ENCODE results near the gene TLK2. TPM values are rescaled to one million over a fixed set of nuclear protein-coding genes. Genes with fewer than 3 reads are reported as not detected.

The TLK2 gene
- polyA plus RNA-seq, 1 of the 3 experiments (the other 2 are of a cell fraction) = 51.9 TPM

DNA sequence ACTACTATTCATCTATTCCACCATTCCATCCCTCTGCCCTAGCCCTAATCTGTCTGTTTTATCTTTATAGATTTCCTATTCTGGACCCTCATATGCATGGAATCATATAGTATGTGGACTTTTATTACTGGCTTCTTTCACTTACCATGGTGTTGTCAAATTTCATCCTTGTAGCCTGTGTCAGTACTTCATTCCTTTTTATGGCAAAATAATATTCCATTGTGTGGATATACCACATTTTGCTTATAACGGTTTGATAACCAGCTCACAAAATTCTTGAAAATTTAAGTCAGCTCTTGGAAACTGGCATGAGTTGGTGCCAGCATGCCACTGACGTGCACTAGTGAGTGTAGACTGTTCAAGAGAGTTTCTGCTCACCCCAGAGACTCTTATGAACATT is 118.5 kb downstream of the TLK2 start:
- Histone ChIP-seq H3K4me3 (ENCODE audit: low read depth in 2 of 2, low read length in 1 of 2) (no peak overlapping the region), H3K4me1 (ENCODE audit: control insufficient read depth in 1 of 2, insufficient read depth in 2 of 2, low read depth in 1 of 2, low read length in 1 of 2) (no peaks in the 10 kb centered on the region; a peak in 1 of 4 replicates), H3F3A (replicated peaks; ENCODE audit: insufficient read depth) (peaks cover 6% of the 10 kb centered on the region), H3K36me3 (replicated peaks in 1 of 2; ENCODE audit: control insufficient read depth in 1 of 2, insufficient read depth in 2 of 2, low read length in 1 of 2) (peaks cover 56 to 71% of the 10 kb centered on the region in 2 experiments), H3K9me3 (0 out of 2 replicates have a peak, but pooled peaks cover 3% of the 10 kb centered on the region), H3K27ac (ENCODE audit: low read depth in 2 of 2, low read length in 1 of 2) (no peak overlapping the region), H3K79me2 (ENCODE audit: insufficient read depth) (peaks cover 29% of the 10 kb centered on the region), H3K27me3 (ENCODE audit: insufficient read depth) (no peaks in the 10 kb centered on the region), H4K20me1 (ENCODE audit: insufficient read depth) (no peaks in the 10 kb centered on the region), H3K9ac (no peak overlapping the region), H3K9me2 (no peaks in the 10 kb centered on the region), H2AFZ (ENCODE audit: low read depth) (no peak overlapping the region), H3K4me2 (no peak overlapping the region)
- CTCF ChIA-PET = no interaction called here
- no peak for TF ChIP-seq FOSL2 (IDR thresholded peaks at IDR 0.05; ENCODE audit: borderline replicate concordance, low read depth)
- TF ChIP-seq RFX5 (IDR thresholded peaks at IDR 0.05; ENCODE audit: low read length) = no peak
- no peak for TF ChIP-seq SMC3 (IDR thresholded peaks at IDR 0.05; ENCODE audit: low read depth, low read length)
- WGBS (ENCODE audit: low lambda C conversion rate) = 94% methylated on average over 2 of the region's 2 CpGs
- DNase-seq = no peak
- POLR2A ChIA-PET = no interaction called here

DNA sequence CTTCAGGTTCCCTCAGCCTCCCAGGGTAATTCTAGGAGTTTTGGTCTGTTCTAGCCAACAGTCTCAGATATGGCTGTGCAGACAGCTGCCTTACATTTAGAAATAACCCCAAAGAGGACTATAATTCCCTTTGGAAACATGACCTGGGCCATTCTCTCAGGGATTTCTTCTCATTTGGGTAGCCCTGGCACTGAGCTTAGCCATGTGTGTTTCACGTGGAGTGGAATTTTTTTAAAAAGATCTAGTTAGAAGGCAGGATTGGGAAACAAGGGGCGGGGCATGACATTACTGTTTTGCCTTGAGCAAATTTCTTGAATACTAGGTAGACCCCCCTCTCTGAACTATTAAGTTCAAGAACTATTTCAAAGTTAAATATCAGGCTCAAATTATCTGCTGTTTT is 119.3 kb downstream of the TLK2 start:
- 100% methylated on average over 2 of the region's 2 CpGs for WGBS (ENCODE audit: low lambda C conversion rate)
- POLR2A ChIA-PET = no interaction called here
- CTCF ChIA-PET = no interaction called here

More for the DNA sequence above, 119.3 kb downstream of the TLK2 start:
- TF ChIP-seq EP300 (IDR thresholded peaks at IDR 0.05; ENCODE audit: borderline replicate concordance in 1 of 2, low read depth in 1 of 2, low read length in 1 of 2) (no peak), RCOR1 (IDR thresholded peaks at IDR 0.05; ENCODE audit: low read length) (no peak), FOSL2 (IDR thresholded peaks at IDR 0.05; ENCODE audit: borderline replicate concordance, low read depth) (no peak), TCF12 (IDR thresholded peaks at IDR 0.05) (no peak), RAD21 (IDR thresholded peaks at IDR 0.05; ENCODE audit: low read length) (no peak), RFX5 (IDR thresholded peaks at IDR 0.05; ENCODE audit: low read length) (no peak), TEAD4 (IDR thresholded peaks at IDR 0.05; ENCODE audit: borderline replicate concordance, insufficient read depth) (no peak), USF1 (IDR thresholded peaks at IDR 0.05; ENCODE audit: borderline replicate concordance, low read depth) (no peak), FOXM1 (IDR thresholded peaks at IDR 0.05; ENCODE audit: low read depth) (no peak), JUND (IDR thresholded peaks at IDR 0.05) (no peak), POLR2AphosphoS5 (IDR thresholded peaks at IDR 0.05; ENCODE audit: low read depth, low read length) (no peak), NFIC (IDR thresholded peaks at IDR 0.05; ENCODE audit: borderline replicate concordance) (no peak)
- TF ChIP-seq, protein P1, sequence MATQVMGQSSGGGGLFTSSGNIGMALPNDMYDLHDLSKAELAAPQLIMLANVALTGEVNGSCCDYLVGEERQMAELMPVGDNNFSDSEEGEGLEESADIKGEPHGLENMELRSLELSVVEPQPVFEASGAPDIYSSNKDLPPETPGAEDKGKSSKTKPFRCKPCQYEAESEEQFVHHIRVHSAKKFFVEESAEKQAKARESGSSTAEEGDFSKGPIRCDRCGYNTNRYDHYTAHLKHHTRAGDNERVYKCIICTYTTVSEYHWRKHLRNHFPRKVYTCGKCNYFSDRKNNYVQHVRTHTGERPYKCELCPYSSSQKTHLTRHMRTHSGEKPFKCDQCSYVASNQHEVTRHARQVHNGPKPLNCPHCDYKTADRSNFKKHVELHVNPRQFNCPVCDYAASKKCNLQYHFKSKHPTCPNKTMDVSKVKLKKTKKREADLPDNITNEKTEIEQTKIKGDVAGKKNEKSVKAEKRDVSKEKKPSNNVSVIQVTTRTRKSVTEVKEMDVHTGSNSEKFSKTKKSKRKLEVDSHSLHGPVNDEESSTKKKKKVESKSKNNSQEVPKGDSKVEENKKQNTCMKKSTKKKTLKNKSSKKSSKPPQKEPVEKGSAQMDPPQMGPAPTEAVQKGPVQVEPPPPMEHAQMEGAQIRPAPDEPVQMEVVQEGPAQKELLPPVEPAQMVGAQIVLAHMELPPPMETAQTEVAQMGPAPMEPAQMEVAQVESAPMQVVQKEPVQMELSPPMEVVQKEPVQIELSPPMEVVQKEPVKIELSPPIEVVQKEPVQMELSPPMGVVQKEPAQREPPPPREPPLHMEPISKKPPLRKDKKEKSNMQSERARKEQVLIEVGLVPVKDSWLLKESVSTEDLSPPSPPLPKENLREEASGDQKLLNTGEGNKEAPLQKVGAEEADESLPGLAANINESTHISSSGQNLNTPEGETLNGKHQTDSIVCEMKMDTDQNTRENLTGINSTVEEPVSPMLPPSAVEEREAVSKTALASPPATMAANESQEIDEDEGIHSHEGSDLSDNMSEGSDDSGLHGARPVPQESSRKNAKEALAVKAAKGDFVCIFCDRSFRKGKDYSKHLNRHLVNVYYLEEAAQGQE (IDR thresholded peaks at IDR 0.05; ENCODE audit: low read depth, low read length) = no peak
- H3K79me2 ChIP-seq (ENCODE audit: insufficient read depth) = peaks cover 35% of the 10 kb centered on the region
- H3K36me3 ChIP-seq (replicated peaks in 1 of 2; ENCODE audit: control insufficient read depth in 1 of 2, insufficient read depth in 2 of 2, low read length in 1 of 2) = peaks cover 62 to 79% of the 10 kb centered on the region in 2 experiments
- no peak for DNase-seq
- no peaks in the 10 kb centered on the region for H4K20me1 ChIP-seq (ENCODE audit: insufficient read depth)
- H3F3A ChIP-seq (replicated peaks; ENCODE audit: insufficient read depth) = peaks cover 4% of the 10 kb centered on the region
- H2AFZ ChIP-seq (ENCODE audit: low read depth) = no peak overlapping the region
- H3K9me3 ChIP-seq = 0 out of 2 replicates have a peak, but pooled peaks cover 3% of the 10 kb centered on the region
- no peak overlapping the region for H3K9ac ChIP-seq
- no peaks in the 10 kb centered on the region for H3K27me3 ChIP-seq (ENCODE audit: insufficient read depth)
- H3K9me2 ChIP-seq = no peaks in the 10 kb centered on the region
- H3K4me2 ChIP-seq = no peak overlapping the region
- H3K4me3 ChIP-seq (ENCODE audit: low read depth in 2 of 2, low read length in 1 of 2) = no peak overlapping the region
- H3K27ac ChIP-seq (ENCODE audit: low read depth in 2 of 2, low read length in 1 of 2) = no peak overlapping the region
- no peaks in the 10 kb centered on the region for H3K4me1 ChIP-seq (ENCODE audit: control insufficient read depth in 1 of 2, insufficient read depth in 2 of 2, low read depth in 1 of 2, low read length in 1 of 2)

Data from SK-N-SH (cell line).